ENCODE results near the gene GLOD5. TPM values are rescaled to one million over a fixed set of nuclear protein-coding genes. Genes with fewer than 3 reads are reported as not detected.

GLOD5 gene
- total RNA-seq, 1 experiment from 2014 or later = not detected

GRCh38 chrX:48791063-48791820 is 29.7 kb downstream of the GLOD5 start:
- TF ChIP-seq, protein P1, sequence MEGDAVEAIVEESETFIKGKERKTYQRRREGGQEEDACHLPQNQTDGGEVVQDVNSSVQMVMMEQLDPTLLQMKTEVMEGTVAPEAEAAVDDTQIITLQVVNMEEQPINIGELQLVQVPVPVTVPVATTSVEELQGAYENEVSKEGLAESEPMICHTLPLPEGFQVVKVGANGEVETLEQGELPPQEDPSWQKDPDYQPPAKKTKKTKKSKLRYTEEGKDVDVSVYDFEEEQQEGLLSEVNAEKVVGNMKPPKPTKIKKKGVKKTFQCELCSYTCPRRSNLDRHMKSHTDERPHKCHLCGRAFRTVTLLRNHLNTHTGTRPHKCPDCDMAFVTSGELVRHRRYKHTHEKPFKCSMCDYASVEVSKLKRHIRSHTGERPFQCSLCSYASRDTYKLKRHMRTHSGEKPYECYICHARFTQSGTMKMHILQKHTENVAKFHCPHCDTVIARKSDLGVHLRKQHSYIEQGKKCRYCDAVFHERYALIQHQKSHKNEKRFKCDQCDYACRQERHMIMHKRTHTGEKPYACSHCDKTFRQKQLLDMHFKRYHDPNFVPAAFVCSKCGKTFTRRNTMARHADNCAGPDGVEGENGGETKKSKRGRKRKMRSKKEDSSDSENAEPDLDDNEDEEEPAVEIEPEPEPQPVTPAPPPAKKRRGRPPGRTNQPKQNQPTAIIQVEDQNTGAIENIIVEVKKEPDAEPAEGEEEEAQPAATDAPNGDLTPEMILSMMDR (conservative IDR thresholded peaks at IDR 0.05) = no peak
- Histone ChIP-seq H2AK5ac (ENCODE audit: insufficient read length, low read length) (no peak overlapping the region), H2BK120ac (ENCODE audit: low read depth, low read length, poor library complexity, severe bottlenecking) (no peak overlapping the region), H3K56ac (ENCODE audit: insufficient read length, low read depth, low read length) (no peak overlapping the region), H4K20me1 (ENCODE audit: control insufficient read depth, insufficient read depth, insufficient read length) (no peaks in the 10 kb centered on the region), H4K5ac (ENCODE audit: insufficient read length, low read depth, low read length) (no peak overlapping the region), H3K23me2 (ENCODE audit: insufficient read length, low read depth, low read length, poor library complexity, severe bottlenecking) (no peaks in the 10 kb centered on the region), H3T11ph (ENCODE audit: low read length) (no peak overlapping the region), H3K14ac (ENCODE audit: insufficient read depth, low read length) (no peak overlapping the region), H4K91ac (ENCODE audit: insufficient read length, low read depth, low read length) (no peak overlapping the region), H4K8ac (replicated peaks; ENCODE audit: insufficient read length, low read depth, low read length) (no peak overlapping the region), H3K79me1 (ENCODE audit: insufficient read depth, low read depth, low read length, poor library complexity, severe bottlenecking) (no peaks in the 10 kb centered on the region), H2BK20ac (ENCODE audit: low read depth, low read length, poor library complexity, severe bottlenecking) (no peak overlapping the region), H3K9ac (ENCODE audit: extremely low read depth, insufficient read length, low read length) (no peak overlapping the region), H3K4me2 (ENCODE audit: insufficient read depth, insufficient read length, low read length) (no peak overlapping the region), H3K79me2 (ENCODE audit: insufficient read depth, low read length) (no peaks in the 10 kb centered on the region), H3K18ac (ENCODE audit: insufficient read length, low read depth, low read length) (no peak overlapping the region), H2BK15ac (ENCODE audit: low read depth, low read length) (no peak overlapping the region), H3K23ac (ENCODE audit: insufficient read length, low read depth, low read length) (no peak overlapping the region), H3K4ac (ENCODE audit: low read depth, low read length) (no peak overlapping the region), H3K27me3 (ENCODE audit: insufficient read depth, low read length) (no peaks in the 10 kb centered on the region), H2BK12ac (ENCODE audit: insufficient read length, low read depth, low read length) (no peak overlapping the region), H2AFZ (ENCODE audit: low read length) (no peak overlapping the region), H3K27ac (ENCODE audit: insufficient read length, low read depth, low read length) (no peak overlapping the region), H2BK5ac (ENCODE audit: insufficient read length, low read length) (no peak overlapping the region), H3K9me3 (ENCODE audit: control insufficient read depth, low read depth, low read length) (peaks cover 23% of the 10 kb centered on the region), H3K4me1 (ENCODE audit: insufficient read depth, low read length) (no peaks in the 10 kb centered on the region)
- Mint-ChIP-seq H3K4me3 (no peak overlapping the region), H3K27me3 (ENCODE audit: low read depth) (peaks cover 16% of the 10 kb centered on the region), H3K36me3 (ENCODE audit: insufficient read depth in 1 of 3, low read depth in 3 of 3) (peaks cover 0 to 7% (median 5%) of the 10 kb centered on the region in 3 experiments; a peak in 5 of 7 replicates), H3K9me3 (peaks cover 68 to 82% of the 10 kb centered on the region in 2 experiments), H3K27ac (no peak overlapping the region), H3K4me1 (no peaks in the 10 kb centered on the region)
- no peak for DNase-seq
- no CpG with 5 or more reads among the region's 11 CpGs for WGBS (ENCODE audit: extremely low coverage, insufficient read length, low lambda C conversion rate)

Measured in H9 (cell line).